Measurements from ENCODE around the gene OS9. TPM values are rescaled to one million over a fixed set of nuclear protein-coding genes. Genes with fewer than 3 reads are reported as not detected.
A peak's percentile ranks its signal among the peaks of the same experiment; 100 is the strongest.

The OS9 gene
- total and polyA plus RNA-seq, 2 of the 4 experiments (the other 2 are of a cell fraction) = 159 to 272 TPM

DNA sequence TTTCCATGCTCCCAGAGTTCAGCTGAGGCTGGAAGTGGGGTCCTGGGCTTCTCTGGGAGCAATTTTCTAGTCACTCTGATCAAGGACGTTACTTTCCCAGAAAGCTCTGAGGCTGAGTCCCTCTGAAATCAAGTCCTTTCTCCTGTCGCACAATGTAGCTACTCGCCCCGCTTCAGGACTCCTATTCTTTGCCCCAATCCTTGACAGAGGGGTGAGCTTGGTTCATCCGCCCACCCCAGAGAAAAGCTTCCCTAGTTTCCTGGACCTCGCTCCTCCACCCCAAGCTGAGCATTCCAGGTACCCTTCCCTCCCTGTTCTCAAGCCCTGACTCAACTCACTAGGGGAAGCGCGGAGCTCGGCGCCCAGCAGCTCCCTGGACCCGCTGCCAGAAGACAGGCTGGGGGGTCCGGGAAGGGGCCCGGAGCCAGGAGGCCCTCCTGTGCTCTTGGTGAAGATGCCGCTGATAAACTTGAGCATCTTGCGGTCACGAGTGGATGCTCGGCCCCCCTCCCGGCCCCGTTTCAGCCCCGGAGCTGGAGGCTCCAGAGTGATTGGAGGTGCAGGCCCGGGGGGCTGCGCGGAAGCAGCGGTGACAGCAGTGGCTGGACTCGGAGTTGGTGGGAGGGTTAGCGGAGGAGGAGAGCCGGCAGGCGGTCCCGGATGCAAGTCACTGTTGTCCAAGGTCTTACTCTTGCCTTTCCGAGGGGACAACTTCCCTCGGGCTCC lies 43.0 kb downstream of the OS9 start:
- ATAC-seq (ENCODE audit: low read depth) (no peak), DNase-seq (no peak)
- no TSS peak for BruUV-seq (replicated peaks)
- Histone ChIP-seq H3K9me1 (ENCODE audit: insufficient read depth, low read length) (no peaks in the 10 kb centered on the region), H3K4ac (ENCODE audit: low read depth, low read length) (no peak overlapping the region), H3K27me3 (ENCODE audit: control insufficient read depth, insufficient read depth, low read length) (peaks cover 94% of the 10 kb centered on the region), H4K8ac (ENCODE audit: low read depth in 2 of 2, low read length in 2 of 2) (no peak overlapping the region), H2BK15ac (ENCODE audit: low read depth, low read length) (no peak overlapping the region), H3K79me1 (ENCODE audit: low read depth in 1 of 2, low read length in 2 of 2) (no peaks in the 10 kb centered on the region), H3K18ac (ENCODE audit: low read depth, low read length) (no peak overlapping the region), H3K27ac (ENCODE audit: insufficient read depth, low read length) (no peak overlapping the region), H2BK20ac (ENCODE audit: low read depth, low read length) (no peak overlapping the region), H2AK9ac (replicated peaks; ENCODE audit: low read depth, low read length, poor library complexity) (no peak overlapping the region), H3K9ac (ENCODE audit: low read depth, low read length) (no peak overlapping the region), H3K36me3 (ENCODE audit: control insufficient read depth, insufficient read depth, low read length) (no peaks in the 10 kb centered on the region), H3K4me3 (ENCODE audit: insufficient read depth, low read depth, low read length) (no peak overlapping the region), H3K4me2 (ENCODE audit: low read depth, low read length) (peak overlapping the region; percentile 41; the same call in 1 of the 2 replicates), H3K23ac (ENCODE audit: low read depth, low read length) (peak overlapping the region; percentile 89), H3K14ac (replicated peaks; ENCODE audit: low read depth, low read length) (no peak overlapping the region), H4K20me1 (ENCODE audit: insufficient read depth, low read length) (0 out of 2 replicates have a peak, but pooled peaks cover 10% of the 10 kb centered on the region), H3K56ac (ENCODE audit: extremely low read depth, insufficient read depth, low read length) (no peak overlapping the region), H3K9me3 (ENCODE audit: control insufficient read depth, insufficient read depth, low read length) (peaks cover 2% of the 10 kb centered on the region; the same call in 1 of the 2 replicates), H2BK120ac (ENCODE audit: low read depth, low read length) (no peak overlapping the region), H3K4me1 (ENCODE audit: control insufficient read depth, insufficient read depth, low read length) (0 out of 2 replicates have a peak, but pooled peaks cover 3% of the 10 kb centered on the region), H2BK5ac (ENCODE audit: low read depth, low read length, poor library complexity, severe bottlenecking) (no peak overlapping the region), H2AFZ (replicated peaks; ENCODE audit: low read length, poor library complexity) (peak overlapping the region; percentile 87), H2AK5ac (ENCODE audit: low read depth, low read length) (no peak overlapping the region), H4K91ac (ENCODE audit: insufficient read depth, low read depth, low read length) (no peak overlapping the region), H4K5ac (ENCODE audit: low read depth, low read length) (no peak overlapping the region)
- intact Hi-C loops (cut with micrococcal nuclease) (loop anchor here (5.0 kb wide), 1 partner anchor 155 kb away; no protein-coding TSS in a partner anchor), in situ Hi-C loops (cut with MboI; ENCODE audit: low sequenced_read_pairs) (loop anchor here (10.0 kb wide), 1 partner anchor 152 kb away; no protein-coding TSS in a partner anchor), dilution Hi-C loops (cut with HindIII; ENCODE audit: low sequenced_read_pairs, unreplicated experiment) (no loop called here)
- TF ChIP-seq RAD21 (IDR thresholded peaks at IDR 0.05; ENCODE audit: low read length) (no peak), BHLHE40 (IDR thresholded peaks at IDR 0.05; ENCODE audit: low read depth, low read length) (no peak), CEBPB (IDR thresholded peaks at IDR 0.05; ENCODE audit: low read depth, low read length) (no peak), RFX5 (IDR thresholded peaks at IDR 0.05; ENCODE audit: low read depth, low read length) (no peak)
- TF ChIP-seq, protein P1, sequence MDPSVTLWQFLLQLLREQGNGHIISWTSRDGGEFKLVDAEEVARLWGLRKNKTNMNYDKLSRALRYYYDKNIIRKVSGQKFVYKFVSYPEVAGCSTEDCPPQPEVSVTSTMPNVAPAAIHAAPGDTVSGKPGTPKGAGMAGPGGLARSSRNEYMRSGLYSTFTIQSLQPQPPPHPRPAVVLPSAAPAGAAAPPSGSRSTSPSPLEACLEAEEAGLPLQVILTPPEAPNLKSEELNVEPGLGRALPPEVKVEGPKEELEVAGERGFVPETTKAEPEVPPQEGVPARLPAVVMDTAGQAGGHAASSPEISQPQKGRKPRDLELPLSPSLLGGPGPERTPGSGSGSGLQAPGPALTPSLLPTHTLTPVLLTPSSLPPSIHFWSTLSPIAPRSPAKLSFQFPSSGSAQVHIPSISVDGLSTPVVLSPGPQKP (IDR thresholded peaks at IDR 0.05; ENCODE audit: borderline replicate concordance, low read depth, low read length) = no peak
- TF ChIP-seq, protein P2, sequence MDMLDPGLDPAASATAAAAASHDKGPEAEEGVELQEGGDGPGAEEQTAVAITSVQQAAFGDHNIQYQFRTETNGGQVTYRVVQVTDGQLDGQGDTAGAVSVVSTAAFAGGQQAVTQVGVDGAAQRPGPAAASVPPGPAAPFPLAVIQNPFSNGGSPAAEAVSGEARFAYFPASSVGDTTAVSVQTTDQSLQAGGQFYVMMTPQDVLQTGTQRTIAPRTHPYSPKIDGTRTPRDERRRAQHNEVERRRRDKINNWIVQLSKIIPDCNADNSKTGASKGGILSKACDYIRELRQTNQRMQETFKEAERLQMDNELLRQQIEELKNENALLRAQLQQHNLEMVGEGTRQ (IDR thresholded peaks at IDR 0.05; ENCODE audit: low read depth, low read length) = no peak
- 5% methylated on average over 11 of the region's 31 CpGs; no CpG with 5 or more reads in 1 of the 2 experiments for WGBS, 2 experiments (ENCODE audit: extremely low coverage in 2 of 2, insufficient read length in 1 of 2)
- CTCF ChIA-PET = interaction anchor here (0.5 to 1.9 kb wide), 6 partner anchors 8 to 216 kb away, joined by 3 to 6 read pairs (median 3); partner anchors contain the start of gene TSPAN31
- POLR2A ChIA-PET (ENCODE audit: unreplicated experiment) = no interaction called here

Measured in IMR-90 (cell line).